H9 (cell line): Measurements from ENCODE around the gene UST. TPM values are rescaled to one million over a fixed set of nuclear protein-coding genes. Genes with fewer than 3 reads are reported as not detected.

Experiments used
- DNase-seq: peaks from one replicate; pipeline ENCODE4 v3.0.0-alpha.2; 2017
- H2AFZ ChIP-seq: one replicate; pipeline ENCODE4 v1.6.1; 2013; ENCODE audit warnings: mild to moderate bottlenecking, low read length, control low read depth, moderate library complexity
- H2AK5ac ChIP-seq: 2 replicates; pipeline ENCODE4 v1.6.1; 2013; ENCODE audit warnings: low read length, control low read depth, mixed read lengths; ENCODE audit not compliant: insufficient read length
- H2BK120ac ChIP-seq: one replicate; pipeline ENCODE4 v1.6.1; 2013; ENCODE audit warnings: low read depth, mild to moderate bottlenecking, low read length, control low read depth, inconsistent platforms; ENCODE audit not compliant: poor library complexity, severe bottlenecking
- H2BK12ac ChIP-seq: 2 replicates; pipeline ENCODE4 v1.6.1; 2013; ENCODE audit warnings: low read length, control low read depth, mixed read lengths, low read depth; ENCODE audit not compliant: insufficient read length
- H2BK15ac ChIP-seq: 2 replicates; pipeline ENCODE4 v1.6.1; 2013; ENCODE audit warnings: low read depth, low read length, control low read depth
- H2BK20ac ChIP-seq: one replicate; pipeline ENCODE4 v1.6.1; 2013; ENCODE audit warnings: low read depth, mild to moderate bottlenecking, low read length, control low read depth, inconsistent platforms; ENCODE audit not compliant: poor library complexity, severe bottlenecking
- H2BK5ac ChIP-seq: 2 replicates; pipeline ENCODE4 v1.6.1; 2013; ENCODE audit warnings: low read length, control low read depth, mixed read lengths; ENCODE audit not compliant: insufficient read length
- H3K14ac ChIP-seq: 2 replicates; pipeline ENCODE4 v1.6.1; 2013; ENCODE audit warnings: low read length, control low read depth; ENCODE audit not compliant: insufficient read depth
- H3K18ac ChIP-seq: 2 replicates; pipeline ENCODE4 v1.6.1; 2013; ENCODE audit warnings: low read depth, mild to moderate bottlenecking, mixed read lengths, low read length, control low read depth; ENCODE audit not compliant: insufficient read length
- H3K23ac ChIP-seq: 2 replicates; pipeline ENCODE4 v1.6.1; 2013; ENCODE audit warnings: low read length, control low read depth, mixed read lengths, low read depth; ENCODE audit not compliant: insufficient read length
- H3K23me2 ChIP-seq: 2 replicates; pipeline ENCODE4 v1.6.1; 2013; ENCODE audit warnings: low read depth, mild to moderate bottlenecking, mixed read lengths, low read length, control low read depth; ENCODE audit not compliant: insufficient read length, poor library complexity, severe bottlenecking
- H3K27ac ChIP-seq: 2 replicates; pipeline ENCODE4 v1.5.1; 2013; ENCODE audit warnings: low read length, control low read depth, mixed read lengths, low read depth; ENCODE audit not compliant: insufficient read length
- H3K27me3 ChIP-seq: 2 replicates; pipeline ENCODE4 v1.6.1; 2013; ENCODE audit warnings: low read length, control low read depth, inconsistent platforms; ENCODE audit not compliant: insufficient read depth
- H3K4ac ChIP-seq: 2 replicates; pipeline ENCODE4 v1.6.1; 2013; ENCODE audit warnings: low read depth, mild to moderate bottlenecking, control low read depth, inconsistent platforms, low read length, moderate library complexity
- H3K4me1 ChIP-seq: 2 replicates; pipeline ENCODE4 v1.6.1; 2013; ENCODE audit warnings: low read length, control low read depth, inconsistent platforms; ENCODE audit not compliant: insufficient read depth
- H3K4me2 ChIP-seq: 2 replicates; pipeline ENCODE4 v1.6.1; 2013; ENCODE audit warnings: low read length, control low read depth, mixed read lengths; ENCODE audit not compliant: insufficient read length, insufficient read depth
- H3K56ac ChIP-seq: 2 replicates; pipeline ENCODE4 v1.6.1; 2013; ENCODE audit warnings: low read depth, mild to moderate bottlenecking, mixed read lengths, low read length, control low read depth; ENCODE audit not compliant: insufficient read length
- H3K79me1 ChIP-seq: 2 replicates; pipeline ENCODE4 v1.6.1; 2013; ENCODE audit warnings: low read depth, mild to moderate bottlenecking, moderate library complexity, low read length, control low read depth, inconsistent platforms; ENCODE audit not compliant: insufficient read depth, poor library complexity, severe bottlenecking
- H3K79me2 ChIP-seq: 2 replicates; pipeline ENCODE4 v1.6.1; 2013; ENCODE audit warnings: low read length, control low read depth, inconsistent platforms; ENCODE audit not compliant: insufficient read depth
- H3K9ac ChIP-seq: 2 replicates; pipeline ENCODE4 v1.6.1; 2013; ENCODE audit warnings: low read length, control low read depth, mixed read lengths; ENCODE audit not compliant: insufficient read length; ENCODE audit errors: extremely low read depth
- H3K9me3 ChIP-seq: one replicate; pipeline ENCODE4 v1.6.1; 2013; ENCODE audit warnings: low read depth, low read length, inconsistent platforms; ENCODE audit not compliant: control insufficient read depth
- H3T11ph ChIP-seq: one replicate; pipeline ENCODE4 v1.6.1; 2013; ENCODE audit warnings: mild to moderate bottlenecking, low read length, control low read depth, inconsistent platforms
- H4K20me1 ChIP-seq: one replicate; pipeline ENCODE4 v1.6.1; 2013; ENCODE audit not compliant: control insufficient read depth, insufficient read length, insufficient read depth
- H4K5ac ChIP-seq: 2 replicates; pipeline ENCODE4 v1.6.1; 2013; ENCODE audit warnings: low read depth, mild to moderate bottlenecking, mixed read lengths, low read length, control low read depth; ENCODE audit not compliant: insufficient read length
- H4K8ac ChIP-seq: replicated peaks from 2 replicates; pipeline ENCODE4 v1.6.1; 2013; ENCODE audit warnings: low read length, control low read depth, mixed read lengths, low read depth; ENCODE audit not compliant: insufficient read length
- H4K91ac ChIP-seq: 2 replicates; pipeline ENCODE4 v1.6.1; 2013; ENCODE audit warnings: low read depth, mild to moderate bottlenecking, moderate library complexity, mixed read lengths, low read length, control low read depth; ENCODE audit not compliant: insufficient read length
- H3K27ac Mint-ChIP-seq, 3 experiments: 2 replicates in 2 of 3; 3 replicates in 1 of 3; pipeline ENCODE4 v1.8.0; 2020 to 2021; ENCODE audit warnings: mixed read lengths in 3 of 3, mild to moderate bottlenecking in 1 of 3, moderate library complexity in 1 of 3
- H3K27me3 Mint-ChIP-seq: 2 replicates; pipeline ENCODE4 v1.8.0; 2021; ENCODE audit warnings: low read depth, mild to moderate bottlenecking, moderate library complexity, mixed read lengths
- H3K36me3 Mint-ChIP-seq, 3 experiments: 2 replicates in 2 of 3; 3 replicates in 1 of 3; pipeline ENCODE4 v1.8.0; 2020 to 2021; ENCODE audit warnings: low read depth in 3 of 3, mixed read lengths in 3 of 3; ENCODE audit not compliant: insufficient read depth in 1 of 3
- H3K4me1 Mint-ChIP-seq, 2 experiments: 2 replicates each; pipeline ENCODE4 v1.8.0; 2020; ENCODE audit warnings: mixed read lengths in 2 of 2
- H3K4me3 Mint-ChIP-seq, 2 experiments: 2 replicates in 1 of 2; 3 replicates in 1 of 2; pipeline ENCODE4 v1.8.0; 2020 to 2021; ENCODE audit warnings: mild to moderate bottlenecking in 2 of 2, mixed read lengths in 2 of 2, moderate library complexity in 1 of 2
- H3K9me3 Mint-ChIP-seq, 2 experiments: 2 replicates in 1 of 2; 3 replicates in 1 of 2; pipeline ENCODE4 v1.8.0; 2020; ENCODE audit warnings: mild to moderate bottlenecking in 2 of 2, mixed read lengths in 2 of 2, moderate library complexity in 1 of 2
- WGBS: extraction: QIAGEN DNeasy Blood & Tissue Kit; methylation state at CpG from one replicate; pipeline ENCODE4 v1.1.7; 2013; ENCODE audit warnings: missing lambda C conversion rate, low lambda C conversion rate, mixed read lengths; ENCODE audit not compliant: insufficient read length; ENCODE audit errors: extremely low coverage; 5-methylcytosine and 5-hydroxymethylcytosine counted together
- total RNA-seq: library from RNA; stranded (reverse); gene quantifications from 2 replicates; pipeline ENCODE4 v1.2.1, GENCODE V29; 2021
- TF ChIP-seq, protein P1 (sequence below): fragments of 200-600 bp; sonication (generic); conservative IDR thresholded peaks from 3 replicates; pipeline ENCODE4 v1.8.0; 2021; ENCODE audit warnings: antibody characterized with exemption, mild to moderate bottlenecking

The UST gene
- total RNA-seq, 1 experiment from 2014 or later = 14.4 TPM

- no peak overlapping the region for H4K91ac ChIP-seq
- no peaks in the 10 kb centered on the region for H4K20me1 ChIP-seq
- no peak overlapping the region for H2AK5ac ChIP-seq
- no peak overlapping the region for H3K27ac ChIP-seq
- H3K14ac ChIP-seq = no peak overlapping the region
- H2BK120ac ChIP-seq = no peak overlapping the region
- H2BK12ac ChIP-seq = no peak overlapping the region
- no peaks in the 10 kb centered on the region for H3K27me3 ChIP-seq
- H3K79me1 ChIP-seq = peaks cover 4% of the 10 kb centered on the region
- Mint-ChIP-seq H3K27me3 (no peaks in the 10 kb centered on the region), H3K9me3 (peaks cover 0 to 2% of the 10 kb centered on the region in 2 experiments; a peak in 2 of 5 replicates), H3K4me1 (peaks cover 24 to 32% of the 10 kb centered on the region in 2 experiments), H3K36me3 (peaks cover 5 to 15% (median 12%) of the 10 kb centered on the region in 3 experiments; a peak in 6 of 7 replicates), H3K4me3 (no peak overlapping the region), H3K27ac (no peak overlapping the region)
- H3T11ph ChIP-seq = no peak overlapping the region
- H3K56ac ChIP-seq = no peak overlapping the region
- H3K23me2 ChIP-seq = no peaks in the 10 kb centered on the region
- no peak overlapping the region for H4K5ac ChIP-seq
- no peak overlapping the region for H3K4ac ChIP-seq
- no peak overlapping the region for H3K23ac ChIP-seq
- WGBS = no CpG with 5 or more reads among the region's 1 CpG
- no peak overlapping the region for H2BK20ac ChIP-seq
- no peak overlapping the region for H3K4me2 ChIP-seq
- H3K9me3 ChIP-seq = no peaks in the 10 kb centered on the region
- H3K18ac ChIP-seq = no peak overlapping the region
- no peak overlapping the region for H4K8ac ChIP-seq
- no peak overlapping the region for H3K9ac ChIP-seq
- H2BK5ac ChIP-seq = no peak overlapping the region
- no peak overlapping the region for H2BK15ac ChIP-seq
- H2AFZ ChIP-seq = no peak overlapping the region
- DNase-seq = no peak
- TF ChIP-seq, protein P1, sequence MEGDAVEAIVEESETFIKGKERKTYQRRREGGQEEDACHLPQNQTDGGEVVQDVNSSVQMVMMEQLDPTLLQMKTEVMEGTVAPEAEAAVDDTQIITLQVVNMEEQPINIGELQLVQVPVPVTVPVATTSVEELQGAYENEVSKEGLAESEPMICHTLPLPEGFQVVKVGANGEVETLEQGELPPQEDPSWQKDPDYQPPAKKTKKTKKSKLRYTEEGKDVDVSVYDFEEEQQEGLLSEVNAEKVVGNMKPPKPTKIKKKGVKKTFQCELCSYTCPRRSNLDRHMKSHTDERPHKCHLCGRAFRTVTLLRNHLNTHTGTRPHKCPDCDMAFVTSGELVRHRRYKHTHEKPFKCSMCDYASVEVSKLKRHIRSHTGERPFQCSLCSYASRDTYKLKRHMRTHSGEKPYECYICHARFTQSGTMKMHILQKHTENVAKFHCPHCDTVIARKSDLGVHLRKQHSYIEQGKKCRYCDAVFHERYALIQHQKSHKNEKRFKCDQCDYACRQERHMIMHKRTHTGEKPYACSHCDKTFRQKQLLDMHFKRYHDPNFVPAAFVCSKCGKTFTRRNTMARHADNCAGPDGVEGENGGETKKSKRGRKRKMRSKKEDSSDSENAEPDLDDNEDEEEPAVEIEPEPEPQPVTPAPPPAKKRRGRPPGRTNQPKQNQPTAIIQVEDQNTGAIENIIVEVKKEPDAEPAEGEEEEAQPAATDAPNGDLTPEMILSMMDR = no peak
- peaks cover 21% of the 10 kb centered on the region; the same call in 1 of the 2 replicates for H3K79me2 ChIP-seq
- no peaks in the 10 kb centered on the region; the same call in 1 of the 2 replicates for H3K4me1 ChIP-seq
Observed at GRCh38 chr6:148824291-148824690, 77.5 kb downstream of the UST start.
